Mucosa of descending colon (tissue), 3 donors: ENCODE data around the gene OR56A5. TPM values are rescaled to one million over a fixed set of nuclear protein-coding genes. Genes with fewer than 3 reads are reported as not detected.
"Not testable (repeated sequence)": the region's sequence is repeated elsewhere in the genome, so short reads cannot be mapped to it uniquely, and the experiment has no call there.

Source experiments
- ATAC-seq: fragments of 200-7000 bp; cut with Tn5 transposase; one replicate; pipeline ENCODE4 v1.9.1; 2020; ENCODE audit warnings: mild to moderate bottlenecking, moderate library complexity
- DNase-seq, 3 donors: peaks; one replicate each; pipeline ENCODE4 v3.0.0-alpha.2; 2020
- H3K36me3 ChIP-seq: fragments of 200-600 bp; one replicate; pipeline ENCODE4 v1.8.0; 2021; ENCODE audit warnings: low read depth, mild to moderate bottlenecking
- H3K4me1 ChIP-seq: fragments of 200-600 bp; one replicate; pipeline ENCODE4 v1.8.0; 2021; ENCODE audit warnings: low read depth, mild to moderate bottlenecking
- H3K4me3 ChIP-seq: fragments of 200-600 bp; one replicate; pipeline ENCODE4 v1.8.0; 2021; ENCODE audit warnings: mild to moderate bottlenecking
- H3K9me3 ChIP-seq: fragments of 200-600 bp; one replicate; pipeline ENCODE4 v1.8.0; 2021; ENCODE audit warnings: mild to moderate bottlenecking
- CTCF ChIP-seq: fragments of 200-600 bp; IDR thresholded peaks from one replicate; pipeline ENCODE4 v1.8.0; 2022; ENCODE audit warnings: antibody characterized with exemption, mild to moderate bottlenecking
- intact Hi-C, 2 donors: fragments of 100-400 bp; cut with DNase I in 1 of 2; cut with micrococcal nuclease in 1 of 2; formaldehyde crosslinking; loops; one replicate each; pipeline versions ENCODE4 v1.11.0 to v1.11.1; 2022; cut with DNase I, micrococcal nuclease
- total RNA-seq, 3 donors: library from RNA; stranded (reverse); fragmentation: NEBNext Ultra II Directional in 2 of 3; extraction: Animal tissue kit (Norgen Biotek cat#: 25700) in 2 of 3; gene quantifications; one replicate each; pipeline versions ENCODE4 v1.2.1 to v1.2.4, GENCODE V29; 2021 to 2023
- donor health status: DM: no; HTN: no; CAD: no; lungs with moderate emphysema.
- donor health status: DM: no; HTN: no; CAD: no.
- donor health status: DM: no; HTN: yes; CAD: no.

Gene OR56A5
- total RNA-seq, 3 donors from 2014 or later: not detected

DNA sequence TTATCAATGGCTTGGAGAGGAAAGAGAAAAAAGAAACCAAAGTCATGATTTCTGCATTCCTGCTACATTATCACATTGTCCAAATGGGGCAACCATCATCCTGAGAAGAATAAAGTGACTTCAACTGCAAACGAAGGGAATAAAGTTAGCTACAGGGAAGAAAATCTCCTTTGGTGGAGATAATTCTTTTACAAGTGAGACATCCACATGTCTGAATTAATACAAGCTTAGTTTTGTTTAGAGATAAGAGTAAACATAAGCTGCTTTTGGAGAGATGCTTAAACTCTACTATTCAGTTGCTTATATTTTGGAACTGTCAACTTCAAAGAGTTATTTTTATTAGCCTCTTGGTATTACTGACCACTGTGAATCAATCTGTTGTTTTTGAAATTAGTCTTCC is 18.6 kb upstream of the OR56A5 start, which contains the start of gene OR52L1:
TSS of gene OR52L1 (minus strand) at position 101 of the 400 bp plus-strand sequence. CDS start at position 46, 55 bp downstream.
- TF ChIP-seq CTCF: no peak
- ATAC-seq (no peak), DNase-seq (no peak)
- no peaks in the 10 kb centered on the region for H3K36me3 ChIP-seq
- H3K4me1 ChIP-seq: no peaks in the 10 kb centered on the region
- H3K9me3 ChIP-seq: no peaks in the 10 kb centered on the region
- H3K4me3 ChIP-seq: no peak within 1 kb of the TSS
- intact Hi-C loops: no loop called here

GRCh38 chr11:5983443-5983842 is 15.1 kb upstream of the OR56A5 start:
- DNase-seq: no peak
- no peak overlapping the region for H3K4me3 ChIP-seq
- TF ChIP-seq CTCF: no peak
- H3K4me1 ChIP-seq: no peaks in the 10 kb centered on the region
- no peak for ATAC-seq
- no peaks in the 10 kb centered on the region for H3K9me3 ChIP-seq
- intact Hi-C loops: no loop called here
- no peaks in the 10 kb centered on the region for H3K36me3 ChIP-seq

GRCh38 chr11:5973530-5973929 is 5.2 kb upstream of the OR56A5 start:
- DNase-seq: no peak
- intact Hi-C loops: no loop called here
- ATAC-seq: no peak
- H3K9me3 ChIP-seq: no peaks in the 10 kb centered on the region
- no peak overlapping the region for H3K4me3 ChIP-seq
- H3K4me1 ChIP-seq: no peaks in the 10 kb centered on the region
- H3K36me3 ChIP-seq: no peaks in the 10 kb centered on the region
- TF ChIP-seq CTCF: no peak

DNA sequence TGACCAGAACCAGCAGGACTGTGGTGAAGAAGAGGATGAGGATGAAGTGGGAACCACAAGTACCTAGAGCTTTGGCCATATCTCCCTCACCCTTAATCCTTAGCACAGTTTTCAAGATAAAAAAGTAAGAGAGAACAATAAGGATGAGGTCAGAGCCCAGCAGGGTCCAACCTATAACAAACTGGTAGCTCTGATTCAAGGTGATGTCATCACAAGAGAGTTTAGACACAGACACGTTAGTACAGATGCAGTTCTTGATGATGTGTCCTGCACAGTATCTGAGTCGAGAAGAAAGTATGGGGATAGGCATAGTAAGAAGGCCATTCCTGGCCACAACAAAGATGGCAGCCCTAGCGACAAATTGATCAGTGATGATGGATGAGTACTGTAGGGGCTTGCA is 586 bp downstream of the OR56A5 start:
- Histone ChIP-seq H3K9me3 (peaks cover 20% of the 10 kb centered on the region), H3K36me3 (no peaks in the 10 kb centered on the region), H3K4me3 (no peak overlapping the region), H3K4me1 (no peaks in the 10 kb centered on the region)
- DNase-seq (no peak), ATAC-seq (no peak)
- TF ChIP-seq CTCF: no peak
- intact Hi-C loops: no loop called here

- intact Hi-C loops: no loop called here
- ATAC-seq: no peak
- DNase-seq: no peak
- no peak overlapping the region for H3K4me3 ChIP-seq
- H3K9me3 ChIP-seq: peaks cover 20% of the 10 kb centered on the region
- no peak for TF ChIP-seq CTCF
- no peaks in the 10 kb centered on the region for H3K36me3 ChIP-seq
- no peaks in the 10 kb centered on the region for H3K4me1 ChIP-seq
Measured at GRCh38 chr11:5966958-5967357, 1.3 kb downstream of the OR56A5 start.

GRCh38 chr11:5960704-5961320 is 7.5 kb downstream of the OR56A5 start:
- H3K4me1 ChIP-seq, H3K4me3 ChIP-seq, ATAC-seq, intact Hi-C loops, DNase-seq, H3K36me3 ChIP-seq: not testable (repeated sequence)
- H3K9me3 ChIP-seq: peaks cover 38% of the 10 kb centered on the region
